Measurements from ENCODE around the gene TRIM49D1. TPM values are rescaled to one million over a fixed set of nuclear protein-coding genes. Genes with fewer than 3 reads are reported as not detected.

The TRIM49D1 gene
- total RNA-seq = under 0.01 and 0.11 TPM in 2 replicates

DNA sequence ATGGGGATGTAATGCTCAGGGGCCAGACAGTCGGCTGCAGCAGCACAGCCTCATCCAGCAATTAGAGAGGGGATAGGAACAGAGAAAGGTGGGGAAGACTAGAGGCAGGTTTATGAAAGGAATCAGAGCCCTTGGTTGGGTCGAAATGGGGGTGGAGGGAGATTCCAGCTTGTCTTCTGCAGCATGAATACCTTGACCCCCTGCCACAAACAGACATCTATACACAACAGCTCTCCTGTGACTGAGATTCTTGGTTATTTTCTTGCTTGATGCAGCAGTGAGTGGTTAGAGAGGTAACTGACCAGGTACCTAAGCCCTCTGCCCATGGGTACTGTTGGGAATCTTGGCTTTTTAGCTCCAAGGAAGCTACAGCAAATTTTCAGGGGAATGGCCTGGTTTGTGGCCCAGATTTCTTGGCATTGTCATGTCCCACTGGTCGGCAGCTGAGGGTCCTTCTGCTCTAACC is at the start of gene TRIM49D1:
Gene TRIM49D1, minus strand, starts transcription at position 51 of the 466 bp plus-strand sequence. CDS start 4,535 bp downstream, outside the sequence.

DNA sequence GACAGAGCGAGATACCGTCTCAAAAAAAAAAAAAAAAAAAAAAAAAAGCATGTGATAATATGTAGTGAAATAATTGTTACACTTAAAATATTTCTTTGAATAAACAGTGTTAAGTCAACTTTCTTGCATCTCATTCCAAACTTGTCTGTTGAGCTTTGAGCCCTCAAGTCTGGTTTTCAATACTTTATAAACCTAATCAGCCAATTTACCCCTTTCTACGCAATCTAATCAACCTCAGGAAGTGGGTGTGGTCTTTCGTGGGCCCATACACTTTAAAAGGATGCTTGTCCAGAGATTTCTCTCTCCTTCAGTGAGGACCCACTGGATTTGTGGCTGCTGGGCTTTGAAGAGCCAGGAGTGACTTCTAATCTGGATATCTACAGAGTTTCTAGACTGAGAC is 43.7 kb upstream of the TRIM49D1 start, which contains the start of gene TRIM64:
Gene TRIM64, plus strand, starts transcription at position 301 of the 400 bp plus-strand sequence. CDS start 2,467 bp downstream, outside the sequence.

DNA sequence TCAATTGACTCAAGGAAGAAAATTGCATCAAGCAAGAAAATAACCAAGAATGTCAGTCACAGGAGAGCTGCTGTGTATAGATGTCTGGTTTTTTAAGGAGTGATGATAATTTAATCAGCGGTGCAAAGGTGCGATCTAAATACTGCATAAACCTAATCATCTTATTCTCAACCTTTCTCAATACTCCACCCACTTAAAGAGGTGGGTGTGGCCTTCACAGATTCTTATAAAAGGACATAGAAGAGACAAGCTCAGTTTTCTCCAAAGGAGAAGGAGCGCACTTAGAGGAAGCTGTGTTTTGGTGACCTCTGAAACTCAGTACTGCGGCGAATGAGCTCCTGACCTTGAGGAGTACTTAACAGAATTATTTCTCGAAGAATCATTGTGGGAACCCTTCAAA is 1.7 kb upstream of the TRIM49D1 start, which contains the start of gene TRIM49D2:
Gene TRIM49D2, plus strand, starts transcription at position 301 of the 400 bp plus-strand sequence. CDS start 2,698 bp downstream, outside the sequence.

Small RNAs within 50 kb of the gene (small RNA-seq; reads per million reads assigned to genes)
- not detected for gene AP004607.1

Other genes starting within 250 kb of the TRIM49D1 start
- not detected in 2 replicates for gene TRIM77, start 211.9 kb downstream of the TRIM49D1 start, total RNA-seq
- gene TRIM49, start 113.7 kb downstream of the TRIM49D1 start, total RNA-seq = not detected in 2 replicates
- gene TRIM64B, start 43.8 kb downstream of the TRIM49D1 start, total RNA-seq = not detected in 2 replicates
- gene TRIM49D2, start 1.8 kb upstream of the TRIM49D1 start, total RNA-seq = not detected in 2 replicates
- gene TRIM64, start 43.8 kb upstream of the TRIM49D1 start, total RNA-seq = not detected in 2 replicates
- not detected in 2 replicates for gene TRIM49C, start 108.9 kb upstream of the TRIM49D1 start, total RNA-seq
- gene UBTFL1, start 163.7 kb upstream of the TRIM49D1 start, total RNA-seq = not detected in 2 replicates
- 0.87 and 2.7 TPM in 2 replicates for gene NAALAD2, start 212.4 kb upstream of the TRIM49D1 start, total RNA-seq